K562 (cell line): ENCODE data around the gene SOS1. TPM values are rescaled to one million over a fixed set of nuclear protein-coding genes. Genes with fewer than 3 reads are reported as not detected.

Source experiments
- ATAC-seq: fragments of 200-7000 bp; cut with Tn5 transposase; 3 replicates; pipeline ENCODE4 v1.9.1; 2020; ENCODE audit warnings: moderate library complexity
- BruUV-seq: library from RNA; stranded (reverse); fragments of 400-500 nt; replicated peaks from 2 replicates; lab custom pipeline; 2021; lab: Mats Ljungman, UMichigan
- CTCF ChIA-PET: fragments of 300-600 bp; formaldehyde crosslinking; extraction: SDS; loops from one replicate; lab custom pipeline; 2021; ENCODE audit warnings: low intra/inter-chr PET ratio; lab: Yijun Ruan, JAX
- POLR2A ChIA-PET: fragments of 300-600, 350-650 bp; sonication (Branson Sonifier 250); formaldehyde crosslinking; extraction: SDS; loops from one replicate; lab custom pipeline; 2021; ENCODE audit warnings: antibody characterized with exemption, inconsistent platforms; lab: Yijun Ruan, JAX
- DNase-seq, 4 experiments: peaks; one replicate each; pipeline versions ENCODE4 v3.0.0 to v3.0.0-alpha.2; 2011 to 2018; ENCODE audit warnings: low spot score in 3 of 4, mixed read lengths in 3 of 4; ENCODE audit errors: extremely low read depth in 1 of 4
- FAIRE-seq: peaks from 2 replicates; lab custom pipeline; 2011; peaks lifted over from hg19 to GRCh38; lab: Jason Lieb, UNC
- H2AFZ ChIP-seq: 2 replicates; pipeline ENCODE4 v1.6.0; 2011; ENCODE audit warnings: low read depth, low read length, control low read depth, inconsistent platforms
- H3K27ac ChIP-seq: fragments of 200-600 bp; 3 replicates; pipeline ENCODE4 v1.8.0; 2011; ENCODE audit warnings: low read depth, mild to moderate bottlenecking, control low read depth, inconsistent platforms, low read length, moderate library complexity, mixed read lengths; ENCODE audit errors: extremely low read depth
- H3K27me3 ChIP-seq, 2 experiments: fragments of 300-600 bp in 1 of 2; 2 replicates in 1 of 2; 3 replicates in 1 of 2; pipeline versions ENCODE4 v1.6.0 to v1.8.0; 2011; ENCODE audit warnings: inconsistent platforms in 2 of 2, low read length in 2 of 2, mild to moderate bottlenecking in 1 of 2, mixed read lengths in 1 of 2, moderate library complexity in 1 of 2; ENCODE audit not compliant: control insufficient read depth in 2 of 2, insufficient read depth in 2 of 2
- H3K36me3 ChIP-seq: fragments of 300-600 bp; 3 replicates; pipeline ENCODE4 v1.8.0; 2011; ENCODE audit warnings: mild to moderate bottlenecking, low read length, inconsistent platforms; ENCODE audit not compliant: control insufficient read depth, insufficient read depth
- H3K4me1 ChIP-seq, 2 experiments: fragments of 200-600 bp in 1 of 2; replicated peaks in 1 of 2; 2 replicates in 1 of 2; 3 replicates in 1 of 2; pipeline versions ENCODE4 v1.5.1 to v1.8.0; 2011; ENCODE audit warnings: inconsistent platforms in 2 of 2, low read length in 2 of 2, mild to moderate bottlenecking in 1 of 2, mixed read lengths in 1 of 2, moderate library complexity in 1 of 2; ENCODE audit not compliant: control insufficient read depth in 2 of 2, insufficient read depth in 2 of 2
- H3K4me2 ChIP-seq: 2 replicates; pipeline ENCODE4 v1.6.1; 2011; ENCODE audit warnings: low read length, control low read depth, inconsistent platforms, mixed read lengths; ENCODE audit not compliant: insufficient read depth
- H3K4me3 ChIP-seq: fragments of 200-600 bp; sonication (generic), shearing (Covaris generic); 2 replicates; pipeline ENCODE4 v1.5.1; 2016; ENCODE audit warnings: control low read depth, inconsistent platforms
- H3K79me2 ChIP-seq: fragments of 200-600 bp; 3 replicates; pipeline ENCODE4 v1.8.0; 2011; ENCODE audit warnings: low read length, inconsistent platforms; ENCODE audit not compliant: control insufficient read depth, insufficient read depth
- H3K9ac ChIP-seq, 2 experiments: 2 replicates each; pipeline versions ENCODE4 v1.6.0 to v1.6.1; 2011; ENCODE audit warnings: low read depth in 2 of 2, low read length in 2 of 2, control low read depth in 1 of 2, inconsistent platforms in 1 of 2, mild to moderate bottlenecking in 1 of 2, mixed read lengths in 1 of 2; ENCODE audit not compliant: insufficient read depth in 1 of 2
- H3K9me1 ChIP-seq: one replicate; pipeline ENCODE4 v1.6.0; 2011; ENCODE audit warnings: inconsistent platforms, mild to moderate bottlenecking, low read length, moderate library complexity; ENCODE audit not compliant: control insufficient read depth, insufficient read depth
- H3K9me3 ChIP-seq: replicated peaks from 2 replicates; pipeline ENCODE4 v1.5.1; 2011; ENCODE audit warnings: low read depth, low read length, inconsistent platforms; ENCODE audit not compliant: control insufficient read depth, insufficient read depth
- H4K20me1 ChIP-seq: replicated peaks from 2 replicates; pipeline ENCODE4 v1.6.1; 2011; ENCODE audit warnings: low read length, inconsistent platforms, mixed read lengths; ENCODE audit not compliant: control insufficient read depth, insufficient read depth
- ATF3 ChIP-seq, 2 experiments: fragments of 450-650 bp in 1 of 2; sonication (generic) in 1 of 2; formaldehyde crosslinking in 1 of 2; IDR thresholded peaks in 1 of 2; conservative IDR thresholded peaks in 1 of 2; 2 replicates each; pipeline versions ENCODE4 v1.6.1 to v1.8.1; 2016 to 2023; ENCODE audit warnings: mild to moderate bottlenecking in 2 of 2, moderate library complexity in 2 of 2, inconsistent platforms in 1 of 2, missing genetic modification reagents in 1 of 2
- BRD4 ChIP-seq: fragments of 200-600 bp; sonication (generic); IDR thresholded peaks from 2 replicates; pipeline ENCODE4 v1.6.1; 2017; ENCODE audit warnings: inconsistent platforms
- FOXO4 ChIP-seq: fragments of 450-650 bp; formaldehyde crosslinking; IDR thresholded peaks from 2 replicates; pipeline ENCODE4 v1.4.0; 2020; ENCODE audit warnings: mild to moderate bottlenecking, moderate library complexity
- GMEB1 ChIP-seq: fragments of 250-450 bp; sonication (Bioruptor Pico); IDR thresholded peaks from 2 replicates; pipeline ENCODE4 v1.4.0; 2020; ENCODE audit warnings: mild to moderate bottlenecking
- HDAC2 ChIP-seq: fragments of 450-650 bp; IDR thresholded peaks from 2 replicates; pipeline ENCODE4 v1.6.1; 2016; ENCODE audit warnings: mild to moderate bottlenecking
- MAFF ChIP-seq: IDR thresholded peaks from 2 replicates; pipeline ENCODE4 v1.6.1; 2012; ENCODE audit warnings: low read length, improper control_type of control experiment
- NFATC3 ChIP-seq: fragments of 450-650 bp; IDR thresholded peaks from 2 replicates; pipeline ENCODE4 v1.6.1; 2017; ENCODE audit warnings: mild to moderate bottlenecking
- RBM39 ChIP-seq: fragments of 200-400 bp; formaldehyde crosslinking; optimal IDR thresholded peaks from 2 replicates; pipeline ENCODE3; 2018; ENCODE audit warnings: low read depth, low read length
- RUNX1 ChIP-seq: sonication (generic); IDR thresholded peaks from 2 replicates; pipeline ENCODE4 v1.6.1; 2016; ENCODE audit warnings: antibody characterized with exemption, low read depth
- SIN3B ChIP-seq: fragments of 450-650 bp; IDR thresholded peaks from 2 replicates; pipeline ENCODE4 v1.6.1; 2017; ENCODE audit warnings: low read depth, mild to moderate bottlenecking, moderate library complexity
- TBL1XR1 ChIP-seq, 2 experiments: IDR thresholded peaks; 2 replicates each; pipeline ENCODE4 v1.6.1; 2012; ENCODE audit warnings: improper control_type of control experiment in 2 of 2, low read length in 2 of 2, mild to moderate bottlenecking in 1 of 2
- ZBTB11 ChIP-seq, 3 experiments: fragments of 200-800 bp in 1 of 3; fragments of 250-450 bp in 1 of 3; fragments of 450-650 bp in 1 of 3; sonication (Bioruptor Pico) in 1 of 3; sonication (Bioruptor generic) in 1 of 3; formaldehyde crosslinking in 1 of 3; IDR thresholded peaks; 2 replicates each; pipeline versions ENCODE4 v1.6.1 to v1.8.0; 2016 to 2022; ENCODE audit warnings: mild to moderate bottlenecking in 2 of 3, missing genetic modification characterization in 2 of 3, missing compliant biosample characterization in 1 of 3, moderate library complexity in 1 of 3
- ZFP91 ChIP-seq: sonication (generic); formaldehyde crosslinking; IDR thresholded peaks from 2 replicates; pipeline ENCODE4 v1.8.0; 2022; ENCODE audit warnings: mild to moderate bottlenecking, missing genetic modification reagents
- ZNF239 ChIP-seq: fragments of 250-450 bp; sonication (Bioruptor Pico); IDR thresholded peaks from 2 replicates; pipeline ENCODE4 v1.4.0; 2020; ENCODE audit warnings: mild to moderate bottlenecking
- WGBS: fragments of 100-300 bp; shearing (Covaris generic); methylation state at CpG from one replicate; pipeline ENCODE4 v1.1.6; 2016; ENCODE audit warnings: low coverage, mixed read lengths; ENCODE audit not compliant: insufficient coverage; ENCODE audit errors: missing lambda C conversion rate; 5-methylcytosine and 5-hydroxymethylcytosine counted together
- in situ Hi-C: fragments of 300-500 bp; cut with MboI; formaldehyde crosslinking; loops from 4 replicates; pipeline ENCODE4 v1.15.0; 2018; ENCODE audit warnings: inconsistent platforms, mixed read lengths
- intact Hi-C: fragments of 100-400 bp; cut with micrococcal nuclease; formaldehyde crosslinking; loops from 2 replicates; pipeline ENCODE4 v1.14.2; 2022
- polyA plus RNA-seq, 8 experiments: library from polyadenylated mRNA; depleted of rRNA in 4 of 8; stranded (reverse) in 5 of 8; unstranded in 3 of 8; fragments of >200 nt; fragmentation: Nextera tagmentation in 2 of 8; fragmentation: Illumina TruSeq in 1 of 8; extraction: Ambion mirVana in 2 of 8; extraction: Trizol in 1 of 8; gene quantifications; 2 replicates each; pipeline versions ENCODE4 v1.2.1 to v1.2.3, GENCODE V29; 2011 to 2014; ENCODE audit warnings: inconsistent platforms in 1 of 8, missing spikeins in 1 of 8
- total RNA-seq, 7 experiments: library from RNA; depleted of rRNA in 6 of 7; stranded (reverse); fragments of >200 nt in 6 of 7; fragmentation: Illumina TruSeq in 2 of 7; extraction: Trizol in 2 of 7; gene quantifications; 2 replicates each; pipeline versions ENCODE4 v1.2.1 to v1.2.3, GENCODE V29; 2011 to 2021; ENCODE audit warnings: low replicate concordance in 1 of 7

SOS1 gene
- total and polyA plus RNA-seq, 9 of the 15 experiments (the other 6 are each of a cell fraction or from before 2014, with no cell fraction given): 2.5 to 27.1 (median 16.3) TPM

GRCh38 chr2:39018638-39019037 lies 102.2 kb downstream of the SOS1 start:
- Histone ChIP-seq H3K27ac (no peak overlapping the region), H3K9me3 (no peaks in the 10 kb centered on the region), H3K9ac (no peak overlapping the region), H4K20me1 (no peaks in the 10 kb centered on the region), H3K4me2 (no peak overlapping the region), H3K27me3 (no peaks in the 10 kb centered on the region), H3K4me3 (no peak overlapping the region), H3K36me3 (peaks cover 22% of the 10 kb centered on the region), H3K4me1 (no peaks in the 10 kb centered on the region), H3K9me1 (no peaks in the 10 kb centered on the region), H3K79me2 (no peaks in the 10 kb centered on the region), H2AFZ (no peak overlapping the region)
- POLR2A ChIA-PET: interaction anchor here (1.3 kb wide), 1 partner anchor 9 kb away, joined by 4 read pairs; no protein-coding TSS in a partner anchor
- ATAC-seq (no peak), FAIRE-seq (no peak), DNase-seq (no peak)
- CTCF ChIA-PET: no interaction called here
- 97% methylated on average over 4 of the region's 4 CpGs for WGBS
- intact Hi-C loops: no loop called here
- in situ Hi-C loops: no loop called here
- TF ChIP-seq GMEB1 (no peak), FOXO4 (CRISPR knock-in tag) (no peak), ZFP91 (CRISPR knock-in tag) (no peak), ZBTB11 (CRISPR knock-in tag; IDR thresholded peaks at IDR 0.05) (no peak), MAFF (no peak), RBM39 (no peak), ATF3 (IDR thresholded peaks at IDR 0.05) (no peak), ATF3 (CRISPR knock-in tag; conservative IDR thresholded peaks at IDR 0.05) (no peak), NFATC3 (no peak), TBL1XR1 (IDR thresholded peaks at IDR 0.05; ENCODE audit: low read length in 2 of 2) (no peak), RUNX1 (no peak), SIN3B (no peak), HDAC2 (no peak), BRD4 (no peak), ZNF239 (CRISPR knock-in tag) (no peak)
- TF ChIP-seq, all 486 proteins: peak for 0
- BruUV-seq: no TSS peak
